GM23248 (cell line): ENCODE measurements around the gene MYO15A. TPM values are rescaled to one million over a fixed set of nuclear protein-coding genes. Genes with fewer than 3 reads are reported as not detected.

Experiments used
- DNase-seq: peaks from one replicate; pipeline ENCODE4 v3.0.0-alpha.2; 2015
- H2AFZ ChIP-seq: fragments of 200-600 bp; sonication (generic); 2 replicates; pipeline ENCODE4 v1.6.1; 2016; ENCODE audit warnings: antibody characterized with exemption
- H3F3A ChIP-seq: fragments of 200-600 bp; sonication (generic); 2 replicates; pipeline ENCODE4 v1.6.1; 2016; ENCODE audit warnings: mild to moderate bottlenecking, antibody characterized with exemption, mixed run types; ENCODE audit not compliant: insufficient read depth
- H3K27ac ChIP-seq: fragments of 200-600 bp; sonication (generic); 2 replicates; pipeline ENCODE4 v1.5.1; 2016; ENCODE audit warnings: mild to moderate bottlenecking
- H3K27me3 ChIP-seq: fragments of 200-600 bp; sonication (generic); replicated peaks from 2 replicates; pipeline ENCODE4 v1.6.1; 2016; ENCODE audit warnings: mild to moderate bottlenecking; ENCODE audit not compliant: insufficient read depth
- H3K36me3 ChIP-seq: fragments of 200-600 bp; sonication (generic); 2 replicates; pipeline ENCODE4 v1.6.1; 2016; ENCODE audit warnings: low read depth, mild to moderate bottlenecking
- H3K4me1 ChIP-seq: fragments of 200-600 bp; sonication (generic); 2 replicates; pipeline ENCODE4 v1.6.1; 2016; ENCODE audit warnings: mild to moderate bottlenecking; ENCODE audit not compliant: insufficient read depth
- H3K4me2 ChIP-seq: fragments of 200-600 bp; sonication (generic); one replicate; pipeline ENCODE4 v1.6.1; 2016; ENCODE audit warnings: mild to moderate bottlenecking; ENCODE audit not compliant: unreplicated experiment
- H3K4me3 ChIP-seq: fragments of 200-600 bp; sonication (generic); 2 replicates; pipeline ENCODE4 v1.5.1; 2016; ENCODE audit warnings: mild to moderate bottlenecking
- H3K79me2 ChIP-seq: fragments of 200-600 bp; sonication (generic); 2 replicates; pipeline ENCODE4 v1.6.1; 2016; ENCODE audit warnings: mild to moderate bottlenecking; ENCODE audit not compliant: insufficient read depth
- H3K9ac ChIP-seq: fragments of 200-600 bp; sonication (generic); 2 replicates; pipeline ENCODE4 v1.6.1; 2016; ENCODE audit warnings: mild to moderate bottlenecking
- H3K9me2 ChIP-seq: fragments of 200-600 bp; sonication (generic); 2 replicates; pipeline ENCODE4 v1.6.1; 2016; ENCODE audit warnings: mixed run types, mild to moderate bottlenecking, moderate library complexity; ENCODE audit not compliant: insufficient read depth
- H3K9me3 ChIP-seq: fragments of 200-600 bp; sonication (generic); one replicate; pipeline ENCODE4 v1.6.1; 2017; ENCODE audit warnings: low read depth
- H4K20me1 ChIP-seq: fragments of 200-600 bp; sonication (generic); 2 replicates; pipeline ENCODE4 v1.6.0; 2016; ENCODE audit not compliant: insufficient read depth
- EZH2 ChIP-seq: fragments of 200-600 bp; sonication (generic); IDR thresholded peaks from 2 replicates; pipeline ENCODE4 v1.6.1; 2018; ENCODE audit warnings: antibody characterized with exemption, mild to moderate bottlenecking; ENCODE audit not compliant: insufficient read depth, poor library complexity, severe bottlenecking
- EZH2phosphoT487 ChIP-seq: fragments of 200-600 bp; sonication (generic); IDR thresholded peaks from 2 replicates; pipeline ENCODE4 v1.6.1; 2018; ENCODE audit warnings: antibody characterized with exemption, moderate library complexity, mild to moderate bottlenecking, low read depth; ENCODE audit not compliant: insufficient read depth
- WGBS, 2 experiments: methylation state at CpG; one replicate each; pipeline ENCODE4 v1.1.6; 2015 to 2017; ENCODE audit warnings: low lambda C conversion rate in 2 of 2, low coverage in 1 of 2; ENCODE audit errors: missing lambda C conversion rate in 2 of 2; 5-methylcytosine and 5-hydroxymethylcytosine counted together
- in situ Hi-C: fragments of 300-500 bp; cut with MboI; formaldehyde crosslinking; loops from 2 replicates; pipeline ENCODE4 v1.15.0; 2020
- polyA plus RNA-seq: library from polyadenylated mRNA; unstranded; fragments of >200 nt; fragmentation: Nextera tagmentation; extraction: Ambion mirVana; gene quantifications from 2 replicates; pipeline ENCODE4 v1.2.1, GENCODE V29; 2016
- total RNA-seq: library from RNA; depleted of rRNA; stranded (reverse); fragments of >200 nt; shearing (Covaris generic); gene quantifications from 2 replicates; pipeline ENCODE4 v1.2.3, GENCODE V29; 2014

Gene MYO15A
- total and polyA plus RNA-seq, 2 experiments from 2014 or later = 0.54 to 0.70 TPM

DNA sequence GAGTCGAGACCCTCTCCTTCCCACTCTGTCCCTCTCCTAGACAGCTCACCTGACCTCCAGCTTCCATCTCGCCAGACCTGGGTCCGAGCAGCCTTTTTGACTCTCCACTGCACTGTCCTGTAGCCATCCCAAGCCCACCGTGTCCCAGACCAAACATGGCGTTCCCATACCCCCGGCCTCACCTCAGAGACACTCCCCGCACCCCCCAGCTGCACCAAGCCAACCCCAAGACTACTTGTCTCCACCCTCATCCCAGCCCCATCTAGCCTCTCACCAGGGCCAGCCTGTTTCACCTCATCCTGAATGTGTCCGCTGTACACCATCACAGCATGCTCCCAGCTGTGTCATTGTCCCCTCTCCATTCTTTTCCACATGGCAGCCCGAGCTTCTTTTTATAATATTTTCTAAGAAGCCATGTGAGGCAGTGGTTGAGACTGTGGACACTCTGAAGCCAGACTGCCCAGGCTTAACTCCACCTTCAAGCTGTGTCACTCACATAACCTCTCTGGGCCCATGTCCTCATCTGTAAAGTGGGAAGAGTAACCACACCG, 1.5 kb downstream of the MYO15A start:
- H4K20me1 ChIP-seq = no peaks in the 10 kb centered on the region
- DNase-seq = no peak
- no peaks in the 10 kb centered on the region for H3K9me2 ChIP-seq
- 74% methylated on average over 9 to 10 of the region's 10 CpGs for WGBS, 2 experiments
- no peak overlapping the region for H3K4me3 ChIP-seq
- in situ Hi-C loops = no loop called here
- no peak overlapping the region for H3K27ac ChIP-seq
- H3K4me2 ChIP-seq = no peak overlapping the region
- H3K9me3 ChIP-seq = no peaks in the 10 kb centered on the region
- H3K9ac ChIP-seq = no peak overlapping the region
- no peak for TF ChIP-seq EZH2
- TF ChIP-seq EZH2phosphoT487 = no peak
- no peak overlapping the region for H2AFZ ChIP-seq
- H3K79me2 ChIP-seq = no peaks in the 10 kb centered on the region
- H3F3A ChIP-seq = no peaks in the 10 kb centered on the region
- no peaks in the 10 kb centered on the region for H3K4me1 ChIP-seq
- H3K36me3 ChIP-seq = no peaks in the 10 kb centered on the region
- no peaks in the 10 kb centered on the region for H3K27me3 ChIP-seq

DNA sequence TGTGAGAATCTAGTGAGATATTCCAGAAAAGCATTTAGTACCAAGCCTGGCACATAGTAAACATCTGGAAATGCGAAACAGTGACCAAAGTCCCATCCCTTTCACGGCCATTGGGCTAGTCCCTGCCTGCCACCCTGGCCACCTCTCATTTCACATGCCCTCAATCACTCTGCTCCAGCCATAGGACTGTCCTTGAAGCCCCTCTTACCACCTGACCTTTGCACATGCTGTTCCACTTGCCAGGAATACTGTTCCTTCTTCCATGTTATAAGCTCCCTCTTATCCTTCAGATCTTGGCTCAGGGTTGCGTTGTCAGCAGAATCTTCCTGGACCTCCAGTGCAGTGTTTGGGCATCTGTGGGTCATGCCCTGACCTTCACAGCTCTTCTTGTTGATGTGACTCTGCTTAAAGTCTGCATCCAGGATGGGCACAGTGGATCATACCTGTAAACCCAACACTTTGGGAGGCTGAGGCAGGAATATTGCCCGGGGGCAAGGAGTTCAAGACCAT, 2.1 kb downstream of the MYO15A start:
- no peak for DNase-seq
- no peaks in the 10 kb centered on the region for H3F3A ChIP-seq
- no peak overlapping the region for H3K27ac ChIP-seq
- no peak overlapping the region for H3K4me2 ChIP-seq
- H3K9me2 ChIP-seq = no peaks in the 10 kb centered on the region
- no peak overlapping the region for H3K9ac ChIP-seq
- in situ Hi-C loops = no loop called here
- TF ChIP-seq EZH2 (no peak), EZH2phosphoT487 (no peak)
- 87 to 94% methylated on average over 3 of the region's 4 CpGs for WGBS, 2 experiments
- no peak overlapping the region for H2AFZ ChIP-seq
- no peak overlapping the region for H3K4me3 ChIP-seq
- no peaks in the 10 kb centered on the region for H3K9me3 ChIP-seq
- no peaks in the 10 kb centered on the region for H3K36me3 ChIP-seq
- no peaks in the 10 kb centered on the region for H3K27me3 ChIP-seq
- no peaks in the 10 kb centered on the region for H3K4me1 ChIP-seq
- no peaks in the 10 kb centered on the region for H3K79me2 ChIP-seq
- H4K20me1 ChIP-seq = no peaks in the 10 kb centered on the region

DNA sequence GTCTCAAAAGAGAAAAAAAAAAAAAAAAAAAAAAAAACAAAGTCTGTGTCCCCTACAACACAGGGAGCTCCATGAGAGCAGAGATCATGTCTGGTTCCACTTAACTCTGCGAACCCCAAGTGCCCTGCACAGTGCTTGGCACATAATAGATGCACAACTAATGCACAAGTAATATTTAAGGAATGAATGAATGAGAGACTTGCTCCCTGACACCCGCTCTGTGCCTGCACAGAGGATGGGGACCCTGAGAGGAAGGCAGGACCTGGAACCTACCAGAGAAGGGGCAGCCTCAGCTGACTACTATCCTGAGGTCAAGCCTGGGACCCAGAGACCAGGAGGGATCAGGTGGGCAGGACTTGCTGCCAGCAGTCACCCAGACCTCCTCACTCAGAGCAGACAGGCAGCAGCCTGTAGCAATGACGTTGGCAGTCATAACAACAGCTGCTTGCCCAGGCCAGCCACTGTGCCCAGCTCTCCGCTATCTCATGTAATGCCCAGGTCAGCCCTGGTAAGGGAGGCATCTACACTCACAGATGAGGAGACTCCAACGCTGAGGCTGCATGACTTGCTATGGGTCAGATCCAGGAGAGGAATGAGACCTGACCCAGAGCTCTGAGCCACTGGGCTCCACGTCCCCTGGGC, 2.9 kb downstream of the MYO15A start:
- no peak overlapping the region for H3K4me3 ChIP-seq
- no peaks in the 10 kb centered on the region for H3K27me3 ChIP-seq
- DNase-seq = no peak
- no peak overlapping the region for H3K9ac ChIP-seq
- in situ Hi-C loops = no loop called here
- no peaks in the 10 kb centered on the region for H4K20me1 ChIP-seq
- no peaks in the 10 kb centered on the region for H3K9me2 ChIP-seq
- no peaks in the 10 kb centered on the region for H3K4me1 ChIP-seq
- H3F3A ChIP-seq = no peaks in the 10 kb centered on the region
- H3K9me3 ChIP-seq = no peaks in the 10 kb centered on the region
- no peak overlapping the region for H3K4me2 ChIP-seq
- H3K36me3 ChIP-seq = no peaks in the 10 kb centered on the region
- WGBS, 2 experiments = 60 to 64% methylated on average over 6 of the region's 6 CpGs
- no peak overlapping the region for H3K27ac ChIP-seq
- no peaks in the 10 kb centered on the region for H3K79me2 ChIP-seq
- H2AFZ ChIP-seq = no peak overlapping the region
- TF ChIP-seq EZH2 (no peak), EZH2phosphoT487 (no peak)

- H3F3A ChIP-seq = no peaks in the 10 kb centered on the region
- no peaks in the 10 kb centered on the region for H3K79me2 ChIP-seq
- no peak overlapping the region for H3K4me3 ChIP-seq
- in situ Hi-C loops = no loop called here
- no peak overlapping the region for H3K4me2 ChIP-seq
- no peaks in the 10 kb centered on the region for H3K9me2 ChIP-seq
- H3K9ac ChIP-seq = no peak overlapping the region
- H4K20me1 ChIP-seq = no peaks in the 10 kb centered on the region
- no peaks in the 10 kb centered on the region for H3K9me3 ChIP-seq
- H3K36me3 ChIP-seq = no peaks in the 10 kb centered on the region
- WGBS, 2 experiments = 66 to 71% methylated on average over 7 of the region's 7 CpGs
- DNase-seq = no peak
- no peak overlapping the region for H3K27ac ChIP-seq
- TF ChIP-seq EZH2phosphoT487 (no peak), EZH2 (no peak)
- no peaks in the 10 kb centered on the region for H3K4me1 ChIP-seq
- H3K27me3 ChIP-seq = no peaks in the 10 kb centered on the region
- H2AFZ ChIP-seq = no peak overlapping the region
Observed at GRCh38 chr17:18115517-18115916, 7.0 kb downstream of the MYO15A start.
